Activated naive CD8-positive, alpha-beta T cell treated with anti-CD3 and anti-CD28 coated beads for 36 hours (primary cell): ENCODE results near the gene CTPS1. TPM values are rescaled to one million over a fixed set of nuclear protein-coding genes. Genes with fewer than 3 reads are reported as not detected.
A peak's percentile ranks its signal among the peaks of the same experiment; 100 is the strongest.

ENCODE experiments used
- DNase-seq: peaks from one replicate; pipeline ENCODE4 v3.0.0; 2021
- H3K27ac Mint-ChIP-seq: one replicate; pipeline ENCODE4 v1.8.0; 2022; ENCODE audit warnings: mild to moderate bottlenecking, moderate library complexity, mixed read lengths
- H3K27me3 Mint-ChIP-seq: one replicate; pipeline ENCODE4 v1.8.0; 2022; ENCODE audit warnings: mild to moderate bottlenecking, mixed read lengths
- H3K36me3 Mint-ChIP-seq: one replicate; pipeline ENCODE4 v1.8.0; 2021; ENCODE audit warnings: mild to moderate bottlenecking, mixed read lengths
- H3K4me1 Mint-ChIP-seq: one replicate; pipeline ENCODE4 v1.8.0; 2021; ENCODE audit warnings: mixed read lengths
- H3K4me3 Mint-ChIP-seq: one replicate; pipeline ENCODE4 v1.8.0; 2022; ENCODE audit warnings: mild to moderate bottlenecking, moderate library complexity, mixed read lengths
- H3K9me3 Mint-ChIP-seq: one replicate; pipeline ENCODE4 v1.8.0; 2022; ENCODE audit warnings: mixed read lengths
- total RNA-seq, 2 experiments: library from RNA; stranded (reverse); gene quantifications; one replicate each; pipeline ENCODE4 v1.2.3, GENCODE V29; 2021

CTPS1 gene
- total RNA-seq, 2 experiments from 2014 or later: 139 TPM

DNA sequence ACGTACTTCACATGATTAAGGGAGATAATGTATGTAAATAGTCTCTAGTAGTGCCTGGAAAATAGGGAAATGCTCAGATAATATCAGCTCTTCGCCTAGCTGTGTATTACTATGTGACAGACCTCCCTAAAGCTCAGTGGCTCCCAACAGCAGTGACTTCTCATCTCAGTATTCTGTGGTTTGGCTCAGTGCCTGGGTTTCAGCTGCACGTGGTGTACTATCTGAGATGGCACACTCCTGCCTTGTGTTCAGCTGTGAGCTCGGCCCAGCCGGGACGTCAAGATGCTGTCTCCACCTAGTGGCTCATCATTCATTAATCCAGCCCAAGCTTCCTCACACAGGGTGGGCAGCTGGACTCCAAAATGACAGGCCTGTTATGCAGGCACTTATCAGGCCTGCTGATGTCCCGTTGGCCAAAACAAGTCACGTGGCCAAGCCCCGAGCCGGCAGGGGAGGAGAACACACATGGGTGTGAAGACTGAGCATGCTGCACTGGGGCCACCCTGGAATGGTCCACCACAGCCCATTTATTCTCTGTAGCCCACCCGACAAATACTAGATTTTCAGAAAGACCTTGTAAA, 24.2 kb downstream of the CTPS1 start:
- H3K27ac Mint-ChIP-seq: peak overlapping the region; percentile 45

DNA sequence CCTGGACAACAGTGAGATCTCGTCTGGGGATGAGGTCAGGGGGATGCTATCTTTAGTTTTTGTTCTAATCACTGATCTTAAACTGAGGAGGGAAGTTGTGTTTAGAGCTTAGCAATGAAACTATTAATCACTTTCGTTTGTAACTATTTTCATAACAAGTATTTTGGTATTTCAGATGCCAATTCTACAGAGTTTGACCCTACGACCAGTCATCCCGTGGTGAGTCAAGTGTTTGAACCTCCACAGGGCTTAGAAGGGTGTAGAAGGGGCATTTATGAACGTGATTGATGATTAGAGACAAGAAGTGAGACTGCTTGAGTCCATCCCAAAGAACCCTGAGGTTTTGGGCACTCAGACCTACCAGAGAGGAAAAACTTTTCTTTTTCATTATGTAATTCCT, 26.4 kb downstream of the CTPS1 start:
- no peak overlapping the region for H3K4me3 Mint-ChIP-seq
- no peak for DNase-seq
- H3K27me3 Mint-ChIP-seq: no peaks in the 10 kb centered on the region
- peaks cover 22% of the 10 kb centered on the region for H3K4me1 Mint-ChIP-seq
- peak overlapping the region; percentile 13 for H3K27ac Mint-ChIP-seq
- H3K36me3 Mint-ChIP-seq: peaks cover 51% of the 10 kb centered on the region
- H3K9me3 Mint-ChIP-seq: no peaks in the 10 kb centered on the region

More for the DNA sequence above, 24.2 kb downstream of the CTPS1 start:
- Mint-ChIP-seq H3K4me3 (no peak overlapping the region), H3K4me1 (peaks cover 28% of the 10 kb centered on the region), H3K27me3 (no peaks in the 10 kb centered on the region), H3K9me3 (no peaks in the 10 kb centered on the region), H3K36me3 (peaks cover 50% of the 10 kb centered on the region)
- peak; percentile 86 for DNase-seq

DNA sequence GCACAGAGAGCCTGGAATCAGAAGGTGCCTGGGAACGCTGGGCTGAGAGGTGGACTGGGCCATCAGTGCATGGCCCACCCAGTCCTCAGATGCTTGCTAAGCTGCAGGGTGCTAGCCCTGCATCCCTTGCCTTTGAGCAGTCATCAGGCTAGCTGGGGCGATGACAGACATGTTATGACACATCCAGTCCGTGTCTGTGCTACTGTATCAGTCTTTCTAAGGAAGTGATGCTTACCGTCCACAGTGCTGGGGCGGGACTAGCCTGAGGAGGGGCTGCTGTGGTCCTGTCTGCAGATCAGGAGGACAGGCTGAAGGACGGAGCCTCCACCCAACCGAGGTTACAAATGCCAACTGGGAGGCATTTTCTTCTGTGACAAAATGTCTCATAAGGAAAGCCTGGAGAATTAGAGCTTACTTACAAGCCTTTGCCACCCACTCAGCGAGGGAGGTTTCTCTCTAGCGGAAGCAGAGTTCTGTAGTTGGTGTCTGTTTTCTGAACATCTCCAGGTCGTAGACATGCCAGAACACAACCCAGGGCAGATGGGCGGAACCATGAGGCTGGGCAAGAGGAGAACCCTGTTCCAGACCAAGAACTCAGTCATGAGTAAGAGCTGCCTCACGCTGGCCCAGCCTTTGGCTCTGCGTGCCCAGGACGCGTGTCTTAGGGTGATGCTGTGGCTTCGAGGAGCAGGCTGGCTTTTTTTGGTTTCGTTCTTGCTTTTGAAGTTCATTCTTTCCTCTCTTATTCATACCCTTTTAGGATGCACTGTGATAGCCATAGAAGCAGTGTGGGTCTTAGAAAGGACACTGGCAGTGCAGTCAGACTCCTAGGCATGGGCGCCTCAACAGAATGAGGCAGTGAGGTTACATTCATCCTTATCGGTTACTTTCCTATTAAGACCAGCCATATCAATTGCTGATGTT, 27.7 kb downstream of the CTPS1 start:
- no peaks in the 10 kb centered on the region for H3K9me3 Mint-ChIP-seq
- no peak for DNase-seq
- H3K4me3 Mint-ChIP-seq: no peak overlapping the region
- peaks cover 17% of the 10 kb centered on the region for H3K4me1 Mint-ChIP-seq
- H3K27ac Mint-ChIP-seq: no peak overlapping the region
- no peaks in the 10 kb centered on the region for H3K27me3 Mint-ChIP-seq
- H3K36me3 Mint-ChIP-seq: peaks cover 57% of the 10 kb centered on the region

DNA sequence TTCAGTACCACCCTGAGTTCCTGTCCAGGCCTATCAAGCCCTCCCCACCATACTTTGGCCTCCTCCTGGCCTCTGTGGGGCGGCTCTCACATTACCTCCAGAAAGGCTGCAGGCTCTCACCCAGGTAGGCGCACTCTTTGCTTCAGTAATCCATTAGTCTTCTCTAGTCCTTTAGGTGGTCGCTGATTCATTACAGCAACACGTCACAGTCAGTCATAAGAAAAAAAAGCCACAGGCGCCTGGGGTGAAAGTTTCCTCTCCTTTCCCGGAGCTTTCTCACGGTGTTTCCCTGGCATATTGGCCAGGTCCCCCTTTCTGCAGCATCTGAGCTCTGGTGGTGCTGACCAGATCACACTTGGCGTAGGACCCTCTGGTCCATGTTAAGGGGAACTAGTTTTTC, 30.0 kb downstream of the CTPS1 start:
- Mint-ChIP-seq H3K4me3 (no peak overlapping the region), H3K27ac (no peak overlapping the region), H3K27me3 (no peaks in the 10 kb centered on the region)

DNA sequence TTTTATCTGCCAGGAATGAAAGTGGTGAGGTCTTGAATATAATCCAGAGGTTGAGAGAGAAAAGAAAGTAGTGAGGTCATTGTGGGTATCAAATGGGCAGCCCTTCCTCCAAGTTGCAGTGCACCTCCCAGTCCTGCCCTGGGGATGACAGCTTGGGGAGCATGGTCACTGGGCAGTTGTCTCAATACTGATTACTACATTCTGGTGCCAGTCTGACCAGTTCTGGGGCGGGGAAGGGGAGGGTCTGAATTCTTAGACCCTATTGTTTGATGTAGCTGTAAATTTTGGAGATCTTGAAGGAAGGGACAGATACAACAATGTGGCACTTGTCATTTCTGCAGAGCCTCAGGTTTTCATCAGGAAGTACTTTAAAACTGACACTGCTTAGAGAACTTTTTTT, 30.8 kb downstream of the CTPS1 start:
- Mint-ChIP-seq H3K36me3 (peaks cover 50% of the 10 kb centered on the region), H3K27me3 (no peaks in the 10 kb centered on the region), H3K4me1 (peaks cover 7% of the 10 kb centered on the region), H3K9me3 (no peaks in the 10 kb centered on the region), H3K4me3 (no peak overlapping the region), H3K27ac (no peak overlapping the region)
- DNase-seq: no peak

More for the DNA sequence above, 30.0 kb downstream of the CTPS1 start:
- peaks cover 6% of the 10 kb centered on the region for H3K4me1 Mint-ChIP-seq
- H3K9me3 Mint-ChIP-seq: no peaks in the 10 kb centered on the region
- H3K36me3 Mint-ChIP-seq: peaks cover 48% of the 10 kb centered on the region
- no peak for DNase-seq

DNA sequence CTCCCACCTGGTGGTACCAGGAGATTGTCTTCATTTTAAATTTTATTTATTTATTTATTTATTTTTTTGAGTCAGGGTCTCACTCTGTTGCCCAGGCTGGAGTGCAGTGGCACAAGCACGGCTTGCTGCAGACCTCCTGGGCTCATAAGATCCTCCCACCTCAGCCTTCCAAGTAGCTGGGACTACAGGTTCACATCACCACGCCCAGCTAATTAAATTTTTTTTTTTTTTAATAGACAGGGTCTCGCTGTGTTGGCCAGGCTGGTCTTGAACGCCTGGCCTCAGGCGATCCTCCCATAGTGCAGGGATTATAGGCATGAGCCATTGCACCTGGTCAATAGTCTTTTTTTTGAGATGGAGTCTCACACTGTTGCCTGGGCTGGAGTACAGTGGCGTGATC, 33.5 kb downstream of the CTPS1 start:
- no peak for DNase-seq
- Mint-ChIP-seq H3K4me3 (no peak overlapping the region), H3K36me3 (peaks cover 42% of the 10 kb centered on the region), H3K27ac (no peak overlapping the region), H3K27me3 (no peaks in the 10 kb centered on the region), H3K9me3 (no peaks in the 10 kb centered on the region), H3K4me1 (peaks cover 7% of the 10 kb centered on the region)

DNA sequence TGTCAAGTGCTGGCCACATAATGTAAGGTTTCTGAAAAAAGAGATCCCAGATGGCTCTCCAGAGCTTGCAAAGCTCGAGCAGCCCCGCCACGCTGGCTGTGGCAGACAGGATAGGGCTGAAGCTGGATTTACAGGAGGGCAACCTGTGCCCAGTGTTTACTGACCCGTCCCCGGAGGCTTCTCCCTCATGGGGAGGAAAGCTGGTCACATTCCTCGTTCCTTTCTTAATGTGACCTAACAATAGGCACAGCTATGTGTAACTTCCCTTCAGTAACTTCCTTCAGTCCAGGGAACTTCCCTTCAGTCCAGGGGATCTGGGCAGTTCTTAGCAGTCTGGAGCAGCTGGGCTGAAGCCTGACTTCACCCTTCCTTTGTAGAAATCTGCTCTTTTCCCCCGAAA, 34.3 kb downstream of the CTPS1 start:
- no peak for DNase-seq
- Mint-ChIP-seq H3K9me3 (no peaks in the 10 kb centered on the region), H3K4me1 (peaks cover 7% of the 10 kb centered on the region), H3K36me3 (peaks cover 41% of the 10 kb centered on the region), H3K4me3 (no peak overlapping the region), H3K27ac (peak overlapping the region; percentile 54), H3K27me3 (no peaks in the 10 kb centered on the region)

DNA sequence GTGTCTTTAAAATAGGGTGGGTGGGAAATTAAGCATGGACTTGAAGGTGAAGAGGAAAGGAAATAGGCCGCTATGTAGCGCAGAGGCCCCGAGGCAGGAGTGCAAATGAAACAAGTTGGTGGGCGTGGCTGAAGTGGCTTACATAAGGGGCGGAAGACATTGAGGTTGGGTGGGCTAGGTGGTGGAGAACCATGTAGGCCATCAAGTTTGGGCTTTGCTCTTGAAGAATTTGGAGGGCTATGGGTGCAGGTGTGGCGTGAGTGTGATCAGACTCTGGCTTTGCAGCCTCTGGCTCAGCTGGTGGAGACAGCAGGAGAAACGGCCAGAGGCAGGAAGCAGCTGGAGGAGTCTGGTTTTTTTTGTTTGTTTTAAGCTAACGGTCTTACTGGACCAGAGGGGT, 35.4 kb downstream of the CTPS1 start:
- Mint-ChIP-seq H3K27me3 (no peaks in the 10 kb centered on the region), H3K4me3 (no peak overlapping the region), H3K4me1 (peaks cover 7% of the 10 kb centered on the region), H3K36me3 (peaks cover 44% of the 10 kb centered on the region), H3K9me3 (no peaks in the 10 kb centered on the region), H3K27ac (peak overlapping the region; percentile 22)
- no peak for DNase-seq

DNA sequence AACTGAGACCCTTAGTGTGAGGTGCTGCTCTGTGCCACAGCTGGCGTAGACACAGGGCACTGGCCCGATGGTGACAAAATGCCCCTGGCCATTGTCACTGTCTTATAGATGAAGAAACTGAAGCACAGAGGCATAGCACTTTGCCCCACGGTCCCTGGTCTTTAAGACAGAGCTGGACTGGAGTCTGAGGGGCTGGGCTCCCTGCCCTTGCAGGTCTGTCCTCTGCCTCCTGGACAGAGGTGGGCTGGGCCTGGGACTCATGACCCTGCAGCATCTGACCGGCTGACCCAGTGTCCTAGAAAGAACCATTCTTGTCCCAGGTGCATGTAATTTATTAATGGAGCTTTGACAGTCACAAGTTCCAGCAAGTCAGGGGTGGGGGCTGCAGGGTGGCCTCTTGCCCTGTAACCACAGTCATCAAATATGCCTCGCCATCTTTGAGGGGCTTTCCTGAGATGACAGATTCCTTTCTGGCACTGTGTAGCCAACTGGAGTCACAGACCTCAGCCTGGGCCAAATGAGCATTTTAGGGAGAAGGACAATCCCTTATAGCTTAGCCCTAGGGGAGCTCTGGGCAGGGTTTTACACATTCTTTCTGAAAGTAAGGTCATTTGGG, 35.9 kb downstream of the CTPS1 start:
- H3K4me1 Mint-ChIP-seq: peaks cover 7% of the 10 kb centered on the region
- no peak for DNase-seq
- no peaks in the 10 kb centered on the region for H3K27me3 Mint-ChIP-seq
- H3K4me3 Mint-ChIP-seq: no peak overlapping the region
- H3K9me3 Mint-ChIP-seq: no peaks in the 10 kb centered on the region
- H3K27ac Mint-ChIP-seq: no peak overlapping the region
- H3K36me3 Mint-ChIP-seq: peaks cover 41% of the 10 kb centered on the region

DNA sequence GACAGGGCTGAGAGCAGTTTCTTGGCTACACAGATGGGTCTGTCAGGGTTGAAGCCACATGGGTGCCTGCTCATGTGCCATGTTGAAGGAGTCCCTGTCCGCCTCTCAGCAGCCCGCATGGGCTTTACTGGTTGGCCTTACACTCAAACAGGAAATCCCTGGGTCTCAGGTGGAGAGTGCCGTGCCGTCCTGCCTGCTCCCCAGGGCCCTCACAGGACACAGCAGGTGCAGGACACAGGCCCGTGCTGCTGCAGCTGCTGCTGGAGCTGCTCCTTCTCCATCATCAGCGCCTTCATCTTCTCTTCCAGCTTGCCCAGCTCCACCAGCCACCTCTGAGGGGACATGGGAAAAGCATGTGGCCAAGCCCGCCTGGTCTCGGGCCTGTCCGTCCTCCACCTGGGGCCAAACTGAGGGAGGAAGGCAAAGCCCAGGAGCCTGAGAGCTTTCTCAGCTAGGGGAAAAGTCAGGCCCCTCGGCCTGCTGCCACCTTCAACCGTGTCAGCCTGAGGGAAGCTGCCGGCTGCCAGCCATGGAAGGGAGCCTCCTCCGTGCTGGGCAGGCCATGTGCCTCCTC, 36.5 kb downstream of the CTPS1 start:
- Mint-ChIP-seq H3K4me3 (no peak overlapping the region), H3K9me3 (no peaks in the 10 kb centered on the region), H3K27me3 (no peaks in the 10 kb centered on the region), H3K36me3 (peaks cover 36% of the 10 kb centered on the region), H3K27ac (peak overlapping the region; percentile 14), H3K4me1 (peaks cover 7% of the 10 kb centered on the region)
- no peak for DNase-seq

DNA sequence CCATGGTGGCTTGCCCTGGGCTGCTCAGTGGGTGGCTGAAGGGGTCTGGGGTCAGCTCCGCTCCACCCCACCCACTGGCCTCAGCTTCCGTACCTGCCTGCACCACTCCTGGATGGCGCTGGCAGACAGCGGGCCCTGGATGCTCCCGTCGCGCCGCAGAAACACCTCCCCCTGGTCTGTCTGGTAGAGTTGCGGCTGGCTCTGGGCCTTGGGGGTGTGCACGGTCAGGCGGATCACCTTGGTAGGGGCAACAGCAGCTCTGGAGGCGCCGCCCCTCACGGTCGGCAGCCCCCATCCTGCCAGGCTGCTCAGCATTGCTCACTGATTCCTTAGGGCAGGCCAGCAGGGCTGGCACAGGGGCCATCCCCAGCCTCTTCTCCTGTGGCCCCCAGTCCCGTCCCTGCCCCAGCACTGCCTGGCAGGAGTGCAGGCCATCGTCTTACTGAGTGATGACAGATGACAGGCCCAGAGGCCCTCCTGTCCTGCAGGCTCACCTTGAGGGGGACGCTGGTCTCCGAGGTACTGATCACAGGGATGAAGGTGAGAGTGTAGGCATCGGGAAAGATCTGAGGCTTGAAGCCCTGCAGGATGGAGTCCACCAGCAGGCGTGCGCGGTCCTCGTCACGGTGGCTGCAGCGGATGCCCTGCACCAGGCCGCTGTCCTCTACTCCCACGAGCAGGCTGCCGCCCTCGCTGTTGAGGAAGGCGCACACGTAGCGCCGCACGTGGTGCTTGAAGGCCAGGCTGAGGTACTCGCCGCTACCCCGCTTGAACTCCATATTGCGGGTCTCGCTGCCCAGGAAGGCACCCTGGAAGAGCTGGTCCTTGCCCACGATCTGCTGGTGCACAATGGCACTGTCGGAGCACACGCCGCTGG, 37.9 kb downstream of the CTPS1 start:
- Mint-ChIP-seq H3K9me3 (no peaks in the 10 kb centered on the region), H3K36me3 (peaks cover 26% of the 10 kb centered on the region), H3K27me3 (no peaks in the 10 kb centered on the region), H3K4me1 (peaks cover 7% of the 10 kb centered on the region), H3K4me3 (no peak overlapping the region), H3K27ac (no peak overlapping the region)
- no peak for DNase-seq

DNA sequence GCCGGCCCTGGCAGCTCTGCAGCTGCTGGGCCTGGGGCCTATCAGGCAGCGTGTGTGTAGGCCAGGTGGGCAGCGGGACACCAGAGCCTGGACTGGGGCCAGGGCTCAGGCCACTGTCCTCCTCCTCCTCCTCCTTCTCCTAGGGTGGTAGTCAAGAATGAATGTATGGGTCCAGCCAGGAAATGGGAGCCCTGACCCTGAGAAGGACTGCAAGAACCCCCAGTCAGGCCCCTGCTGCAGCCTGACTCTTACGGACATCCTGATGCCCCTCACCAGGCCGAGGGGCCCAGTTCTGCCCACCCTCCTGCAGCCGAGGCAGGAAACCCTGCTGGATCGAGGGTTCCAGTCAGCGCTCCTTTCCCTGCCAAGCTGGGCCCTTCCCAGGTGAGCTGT, 38.5 kb downstream of the CTPS1 start:
- H3K4me1 Mint-ChIP-seq: peaks cover 6% of the 10 kb centered on the region
- no peaks in the 10 kb centered on the region for H3K9me3 Mint-ChIP-seq
- H3K36me3 Mint-ChIP-seq: peaks cover 22% of the 10 kb centered on the region
- H3K27me3 Mint-ChIP-seq: no peaks in the 10 kb centered on the region
- no peak for DNase-seq
- H3K27ac Mint-ChIP-seq: no peak overlapping the region
- H3K4me3 Mint-ChIP-seq: no peak overlapping the region

DNA sequence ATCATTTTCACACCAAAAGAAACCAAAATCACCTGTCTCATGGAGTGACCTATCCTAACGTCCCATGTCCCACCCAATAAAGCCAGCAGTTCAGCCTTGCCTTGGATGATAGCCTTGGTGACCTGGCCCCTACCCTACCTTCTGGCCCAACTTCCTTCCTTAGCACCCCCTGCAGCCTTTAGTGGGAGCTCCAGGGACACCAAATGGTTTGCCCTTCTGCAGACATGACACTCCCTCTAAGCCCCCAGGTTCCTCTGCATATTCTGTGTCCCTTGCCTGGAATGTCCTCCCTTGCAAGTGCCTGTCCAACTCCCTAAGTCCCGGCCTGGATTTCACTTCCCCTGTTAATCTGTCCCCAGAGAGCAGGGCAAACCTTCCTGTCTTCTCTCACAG, 39.9 kb downstream of the CTPS1 start:
- no peaks in the 10 kb centered on the region for H3K27me3 Mint-ChIP-seq
- peaks cover 4% of the 10 kb centered on the region for H3K4me1 Mint-ChIP-seq
- peak overlapping the region; percentile 68 for H3K27ac Mint-ChIP-seq
- H3K36me3 Mint-ChIP-seq: peaks cover 16% of the 10 kb centered on the region
- no peak overlapping the region for H3K4me3 Mint-ChIP-seq
- no peaks in the 10 kb centered on the region for H3K9me3 Mint-ChIP-seq
- DNase-seq: no peak

DNA sequence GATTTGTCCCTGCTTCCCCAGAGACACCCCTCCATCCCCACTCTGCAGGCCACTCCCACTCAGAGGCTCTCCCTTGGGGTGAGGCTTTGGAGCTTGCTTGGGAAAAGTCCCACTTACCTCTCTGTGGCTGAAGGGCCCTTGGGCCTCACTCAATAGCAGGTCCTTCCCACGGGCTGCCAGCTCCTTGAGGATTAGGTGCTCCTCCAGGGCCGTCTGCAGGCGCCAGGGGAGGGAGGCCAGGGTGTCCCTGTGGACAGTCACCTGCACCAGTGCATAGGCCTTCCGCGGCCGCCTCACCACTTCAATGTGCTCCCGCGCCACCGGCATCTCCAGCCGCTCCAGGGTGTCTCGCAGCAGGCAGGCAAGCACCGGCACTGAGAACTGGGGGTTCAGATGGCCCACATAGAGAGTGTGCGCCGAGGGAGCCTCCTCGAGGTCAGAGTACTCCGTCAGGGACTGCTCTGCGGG, 40.6 kb downstream of the CTPS1 start:
- Mint-ChIP-seq H3K9me3 (no peaks in the 10 kb centered on the region), H3K4me1 (peaks cover 4% of the 10 kb centered on the region), H3K36me3 (peaks cover 13% of the 10 kb centered on the region), H3K27me3 (no peaks in the 10 kb centered on the region), H3K4me3 (no peak overlapping the region), H3K27ac (no peak overlapping the region)
- no peak for DNase-seq
